Inflammatory macrophage (primary cell): Measurements from ENCODE around the gene HAAO.

Experiments
- DNase-seq, 2 donors: peaks; one replicate each; pipeline ENCODE4 v3.0.0-alpha.2; 2020 to 2022

The HAAO gene

DNA sequence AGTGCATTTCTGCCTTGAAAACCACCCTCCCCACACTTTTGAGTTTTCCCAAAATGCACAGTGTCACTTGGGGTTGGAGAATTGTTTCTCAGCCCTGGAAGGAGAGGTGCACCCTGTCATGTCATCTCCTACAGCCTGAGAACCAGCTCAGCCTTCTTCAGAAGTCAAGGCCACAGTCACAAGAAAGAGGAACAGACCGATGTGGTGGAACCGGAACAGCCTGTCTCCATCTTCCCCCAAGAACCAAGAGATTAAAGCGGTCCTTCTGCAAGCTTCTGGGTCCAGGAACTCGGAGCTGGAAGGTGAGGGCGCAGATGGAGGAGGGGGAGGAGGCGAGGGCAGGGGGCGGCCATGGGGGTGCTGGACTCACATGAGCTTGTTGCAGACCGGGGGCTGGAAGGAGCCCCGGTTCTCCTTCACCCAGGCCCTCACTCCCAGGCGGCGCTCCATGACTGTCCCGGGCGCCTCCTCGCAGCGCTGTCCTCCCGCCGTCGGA is 248 bp downstream of the HAAO start:
- DNase-seq: peak; percentile 61 to 72

- no peak for DNase-seq
Observed at GRCh38 chr2:42791606-42792005, 777 bp downstream of the HAAO start.

DNA sequence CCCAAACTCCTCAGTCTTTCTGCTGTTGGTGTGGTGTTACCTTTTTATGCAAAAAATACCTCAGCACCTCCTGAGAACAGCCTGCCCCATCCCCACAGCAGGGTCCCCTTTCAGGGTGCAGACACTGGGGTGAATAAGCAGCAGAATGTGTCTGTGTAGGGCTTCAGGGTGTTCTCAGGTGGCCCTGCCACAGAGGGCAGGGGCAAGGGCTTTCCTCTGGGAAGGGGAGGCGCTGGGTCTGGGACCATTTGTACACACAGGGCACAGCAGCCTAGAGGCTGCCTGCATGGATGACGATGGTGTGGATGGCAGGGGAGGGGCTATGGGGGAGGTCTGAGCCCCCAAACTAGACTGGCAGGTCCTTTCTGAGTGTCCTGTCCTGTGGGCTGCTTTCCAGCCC is 2.6 kb downstream of the HAAO start:
- no peak for DNase-seq

GRCh38 chr2:42788882-42789281 is 3.5 kb downstream of the HAAO start:
- DNase-seq: no peak

GRCh38 chr2:42788478-42788793 is 3.9 kb downstream of the HAAO start:
- no peak for DNase-seq

DNA sequence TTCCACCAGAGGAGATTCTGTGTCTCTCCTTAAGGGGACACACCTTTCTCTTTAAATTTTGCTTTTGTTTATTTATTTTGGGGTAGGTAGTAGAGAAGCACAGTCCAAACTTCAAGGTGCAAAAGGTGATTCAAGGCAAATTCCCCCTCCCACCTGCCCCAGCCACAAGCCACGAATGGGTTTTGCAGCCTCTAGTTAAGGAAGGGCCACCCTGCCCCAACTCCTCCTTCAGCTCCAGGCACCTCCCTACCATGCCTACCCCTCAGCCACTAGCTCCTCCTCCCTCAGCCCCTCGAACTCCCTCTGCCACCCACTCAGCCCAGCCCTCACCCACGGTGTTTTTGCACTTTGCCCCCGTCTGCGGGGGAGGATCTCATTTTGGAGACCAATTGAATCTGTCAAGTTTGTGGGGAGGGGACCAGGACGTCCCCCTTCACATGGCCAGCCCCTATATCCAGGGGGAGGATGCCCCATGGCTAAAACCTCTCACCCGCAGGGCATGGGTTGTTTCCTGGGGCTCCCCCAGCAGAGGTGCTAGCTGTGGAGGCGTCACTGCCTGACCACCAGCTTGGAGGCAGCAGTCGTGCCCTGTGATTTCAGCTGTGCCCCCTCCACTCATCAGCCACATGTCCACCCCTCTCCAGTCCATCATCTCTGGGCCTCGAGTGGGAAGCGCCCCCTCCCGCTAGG is 4.5 kb downstream of the HAAO start:
- no peak for DNase-seq

- no peak for DNase-seq
Observed at GRCh38 chr2:42787424-42787787, 5.0 kb downstream of the HAAO start.

GRCh38 chr2:42786561-42787345 is 5.6 kb downstream of the HAAO start:
- no peak for DNase-seq

GRCh38 chr2:42784204-42784880 is 8.0 kb downstream of the HAAO start:
- no peak for DNase-seq

DNA sequence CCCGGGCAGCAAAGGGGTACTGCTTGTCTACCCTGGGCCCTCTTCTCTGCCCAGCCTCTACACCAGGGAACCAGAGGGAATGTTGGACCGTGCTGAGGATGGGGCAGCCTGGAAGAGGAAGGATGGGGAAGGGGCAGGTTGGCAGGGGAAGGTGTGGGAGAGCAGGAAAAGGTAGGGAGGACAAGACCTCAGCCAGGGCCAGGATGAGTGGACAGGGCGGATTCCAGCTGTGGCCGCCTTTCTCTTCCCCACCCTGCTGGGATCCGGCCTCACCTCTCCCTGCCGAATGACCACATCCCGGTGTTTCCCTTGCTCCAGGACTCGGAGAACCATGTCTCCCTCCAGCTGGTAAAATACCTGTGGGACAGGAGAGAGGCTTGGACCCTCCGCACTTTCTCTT is 8.9 kb downstream of the HAAO start:
- no peak for DNase-seq

GRCh38 chr2:42781181-42781580 is 11.2 kb downstream of the HAAO start:
- no peak for DNase-seq

GRCh38 chr2:42777883-42778805 is 14.2 kb downstream of the HAAO start:
- no peak for DNase-seq

GRCh38 chr2:42775810-42776209 is 16.6 kb downstream of the HAAO start:
- DNase-seq: no peak

DNA sequence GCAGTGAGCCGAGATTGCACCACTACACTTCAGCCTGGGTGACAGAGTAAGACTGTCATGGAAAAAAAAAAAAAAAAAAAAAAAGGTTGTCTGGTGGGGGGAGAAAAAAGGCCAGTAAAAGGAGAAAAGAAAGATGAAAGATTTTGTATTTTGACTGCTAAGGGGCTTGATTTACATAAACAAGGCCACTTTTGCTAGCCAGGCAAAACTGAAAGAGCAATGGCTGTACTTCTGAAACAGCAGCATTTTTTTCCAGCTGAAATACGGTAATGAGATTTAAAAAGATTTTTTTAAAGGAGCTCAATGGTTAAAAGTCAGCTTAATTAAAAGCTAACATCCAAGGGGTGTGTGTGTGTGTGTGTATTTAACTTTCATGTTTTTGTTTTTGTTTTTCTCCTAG is 17.2 kb downstream of the HAAO start:
- no peak for DNase-seq

- DNase-seq: no peak
Observed at GRCh38 chr2:42771546-42772153, 20.7 kb downstream of the HAAO start.

GRCh38 chr2:42770288-42771131 is 21.9 kb downstream of the HAAO start:
- peak; percentile 65 to 80 for DNase-seq

DNA sequence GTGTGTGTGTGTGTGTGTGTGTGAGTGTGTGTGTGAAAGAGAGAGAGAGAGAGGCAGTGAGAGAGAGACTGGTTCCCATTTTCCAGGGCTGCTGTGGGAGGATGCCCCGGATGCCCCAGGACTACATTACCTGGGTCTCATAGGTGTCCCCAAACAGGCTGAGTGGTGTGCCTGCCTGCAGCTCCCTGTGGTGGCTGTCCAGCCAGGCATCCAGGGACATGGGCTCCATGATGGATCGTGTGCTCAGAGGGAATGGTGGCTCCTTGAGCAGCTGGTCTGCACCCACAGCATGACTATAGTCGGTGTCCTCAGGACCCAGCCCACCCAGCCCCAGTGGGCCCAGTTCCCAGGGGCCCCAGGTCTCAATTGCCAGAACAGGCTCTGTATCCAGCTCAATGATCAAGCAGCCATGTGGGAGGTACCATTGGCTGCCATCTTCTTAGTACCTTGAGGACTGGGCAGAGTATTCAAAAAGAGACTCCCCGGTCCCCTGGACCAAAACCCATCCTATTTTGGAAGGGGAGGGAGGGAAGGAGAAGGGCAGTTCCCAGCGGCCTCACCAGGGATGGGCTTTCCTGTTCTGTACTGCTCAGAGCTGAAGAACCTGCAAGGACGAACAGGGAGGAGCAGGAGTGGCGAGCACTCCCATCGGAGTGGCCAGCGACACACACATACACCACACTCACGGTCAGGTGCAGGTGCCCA is 22.6 kb downstream of the HAAO start:
- DNase-seq: no peak

- DNase-seq: peak in 1 of 2 donors; percentile 26
Observed at GRCh38 chr2:42768706-42769256, 23.6 kb downstream of the HAAO start.

GRCh38 chr2:42767899-42768705 is 24.3 kb downstream of the HAAO start:
- DNase-seq: no peak
